ENCODE measurements around the gene RFFL.
"Not testable (repeated sequence)": the region's sequence is repeated elsewhere in the genome, so short reads cannot be mapped to it uniquely, and the experiment has no call there.

Gene RFFL, protein sequence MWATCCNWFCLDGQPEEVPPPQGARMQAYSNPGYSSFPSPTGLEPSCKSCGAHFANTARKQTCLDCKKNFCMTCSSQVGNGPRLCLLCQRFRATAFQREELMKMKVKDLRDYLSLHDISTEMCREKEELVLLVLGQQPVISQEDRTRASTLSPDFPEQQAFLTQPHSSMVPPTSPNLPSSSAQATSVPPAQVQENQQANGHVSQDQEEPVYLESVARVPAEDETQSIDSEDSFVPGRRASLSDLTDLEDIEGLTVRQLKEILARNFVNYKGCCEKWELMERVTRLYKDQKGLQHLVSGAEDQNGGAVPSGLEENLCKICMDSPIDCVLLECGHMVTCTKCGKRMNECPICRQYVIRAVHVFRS

DNA sequence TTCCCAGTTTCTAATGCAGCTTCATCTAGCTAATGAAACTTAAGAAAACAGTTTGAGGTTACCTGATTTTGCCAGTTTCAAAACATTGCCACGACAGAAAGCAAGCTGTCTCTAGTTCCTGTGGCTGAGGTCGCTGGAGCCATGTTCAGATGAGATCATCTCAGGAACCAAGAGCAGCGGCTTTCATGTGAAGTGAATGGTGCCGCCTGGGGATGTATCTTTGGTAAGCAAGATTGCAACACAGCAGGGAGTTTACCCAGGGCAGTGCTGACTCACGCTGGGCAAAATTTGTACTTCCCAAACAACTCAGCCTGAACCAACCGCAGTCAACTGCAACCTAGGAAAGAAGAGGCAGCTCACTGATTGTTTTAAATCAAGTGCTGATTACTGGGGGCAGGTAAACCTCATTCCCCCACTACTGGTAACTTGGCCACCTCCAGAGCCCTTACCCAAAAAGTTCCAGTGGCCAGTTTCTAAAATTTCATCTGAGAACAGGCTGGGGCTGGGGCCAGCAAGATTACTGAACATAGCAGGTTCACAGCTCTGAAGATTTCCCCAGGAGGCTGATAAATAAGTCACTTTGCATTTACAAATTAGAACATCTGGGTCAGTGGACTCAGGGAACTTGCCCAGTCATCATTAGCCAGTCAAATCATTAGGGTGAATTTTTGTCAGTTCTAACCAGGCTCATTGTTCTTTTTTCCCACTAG is at the start of gene RFFL:
Gene RFFL, minus strand, starts transcription at position 194 of the 710 bp plus-strand sequence. CDS start 37,154 bp downstream, outside the sequence.
- DNase-seq = peak; percentile 85

DNA sequence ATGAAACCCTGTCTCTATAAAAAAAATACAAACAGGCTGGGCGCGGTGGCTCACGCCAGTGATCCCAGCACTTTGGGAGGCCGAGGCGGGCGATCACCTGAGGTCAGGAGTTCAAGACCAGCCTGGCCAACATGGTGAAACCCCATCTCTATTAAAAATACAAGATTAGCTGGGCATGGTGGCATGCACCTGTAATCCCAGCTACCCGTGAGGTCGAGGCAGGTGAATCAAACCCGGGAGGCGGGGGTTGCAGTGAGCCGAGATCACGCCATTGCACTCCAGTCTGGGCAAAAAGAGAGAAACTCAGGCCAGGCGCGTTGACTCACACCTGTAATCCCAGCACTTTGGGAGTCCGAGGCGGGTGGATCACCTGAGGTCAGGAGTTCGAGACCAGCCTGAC is 47.3 kb upstream of the RFFL start:
- DNase-seq = not testable (repeated sequence)

DNA sequence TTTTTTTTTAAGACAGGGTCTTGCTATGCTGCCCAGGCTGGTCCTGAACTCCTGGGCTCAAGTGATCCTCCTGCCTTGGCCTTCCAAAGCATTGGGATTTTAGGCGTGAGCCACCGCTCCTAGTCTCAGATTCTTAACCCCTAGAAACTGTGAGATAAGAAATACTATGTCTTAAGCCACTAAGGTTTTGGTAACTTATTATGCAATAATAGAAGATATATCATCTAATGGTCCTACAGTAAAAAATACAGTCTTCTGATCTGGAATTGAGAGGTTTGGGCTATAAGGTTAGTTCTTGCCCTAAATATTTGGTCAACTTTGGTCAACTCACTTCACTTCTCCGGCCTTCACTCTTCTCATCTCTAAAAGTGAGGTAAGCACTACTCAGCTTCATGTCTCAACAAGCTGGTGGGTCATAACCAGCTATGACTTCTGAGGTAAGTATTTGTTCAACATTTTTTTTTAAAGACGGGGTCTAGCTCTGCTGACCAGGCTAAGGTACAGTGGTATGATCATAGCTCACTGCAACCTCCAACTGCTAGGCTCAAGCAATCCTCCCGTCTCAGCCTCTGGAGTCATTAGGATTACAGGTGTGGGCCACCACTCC is 41.4 kb upstream of the RFFL start:
- DNase-seq = no peak

DNA sequence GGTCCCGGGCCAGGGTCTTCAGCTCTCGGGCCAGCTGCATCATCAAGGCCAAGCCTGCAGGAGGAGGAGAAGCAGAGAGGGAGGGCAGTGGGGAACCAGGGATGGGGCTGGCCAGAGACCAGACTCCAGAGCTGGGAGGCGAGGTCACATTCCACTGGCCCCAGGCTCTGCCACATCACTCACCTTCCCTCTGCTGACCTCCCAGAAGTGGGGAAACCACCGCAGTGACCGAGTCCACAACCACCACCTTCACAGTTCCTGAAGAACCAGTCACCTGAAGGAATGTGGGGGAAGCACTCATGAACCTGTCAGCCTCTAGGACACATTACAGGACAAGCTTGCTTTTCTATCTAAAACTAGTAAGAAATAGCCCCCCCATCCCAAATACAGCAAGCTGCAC is 39.8 kb upstream of the RFFL start:
- no peak for DNase-seq

DNA sequence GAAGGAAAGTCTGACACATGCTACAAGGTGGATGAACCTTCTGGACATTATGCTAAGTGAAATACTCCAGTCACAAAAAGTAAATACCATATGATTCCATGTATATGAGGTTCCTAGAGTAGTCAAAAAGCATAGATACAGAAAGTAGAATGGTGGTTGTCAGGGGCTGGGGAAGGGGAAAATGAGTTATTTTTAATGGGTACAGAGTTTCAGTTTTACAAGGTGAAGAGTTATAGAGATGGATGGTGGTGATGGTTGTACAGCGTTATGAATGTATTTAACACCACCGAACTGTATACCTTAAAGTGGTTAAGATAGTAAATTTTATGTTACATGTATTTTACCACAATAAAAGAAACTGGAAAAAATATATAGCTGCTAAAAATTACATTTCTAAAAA is 38.2 kb upstream of the RFFL start:
- DNase-seq = no peak

DNA sequence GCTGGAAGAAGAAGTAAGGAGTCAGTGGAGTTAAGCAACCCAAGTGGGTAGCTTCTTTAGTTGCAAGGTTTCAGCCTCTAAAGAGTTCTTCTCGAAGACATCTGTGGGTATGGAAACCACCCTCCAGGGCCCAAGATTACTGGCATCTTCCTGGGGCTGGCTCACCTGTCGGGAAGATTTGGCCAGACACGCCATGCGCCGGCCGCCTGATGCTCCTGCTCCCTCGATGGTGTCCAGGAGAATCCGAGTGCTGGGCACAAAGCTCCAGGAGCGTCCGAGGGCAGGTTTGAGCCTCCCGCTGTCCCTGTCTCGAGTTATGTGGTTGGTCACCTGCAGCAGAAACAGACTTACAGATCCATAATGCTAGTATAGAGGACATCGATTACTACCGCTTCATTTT is 37.5 kb upstream of the RFFL start:
- DNase-seq = no peak

DNA sequence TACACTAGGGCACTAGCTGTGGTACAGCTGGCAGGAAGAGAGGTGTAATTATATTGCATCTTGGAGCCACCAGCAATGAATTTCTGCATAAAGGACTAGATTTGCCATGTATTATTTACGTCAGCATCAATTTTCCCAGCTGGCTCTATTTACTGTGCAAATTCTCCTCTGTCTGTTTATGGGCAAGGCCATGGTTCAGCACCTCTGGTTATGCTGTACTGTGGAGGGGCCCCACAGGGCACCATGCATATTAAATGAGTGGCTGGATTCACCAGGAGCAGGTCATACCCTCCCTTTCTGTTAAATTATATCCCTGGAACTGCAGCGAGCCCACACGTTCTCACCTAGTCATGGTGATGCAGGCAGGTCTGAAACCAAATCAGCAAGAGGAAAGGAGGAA is 36.4 kb upstream of the RFFL start:
- DNase-seq = no peak

DNA sequence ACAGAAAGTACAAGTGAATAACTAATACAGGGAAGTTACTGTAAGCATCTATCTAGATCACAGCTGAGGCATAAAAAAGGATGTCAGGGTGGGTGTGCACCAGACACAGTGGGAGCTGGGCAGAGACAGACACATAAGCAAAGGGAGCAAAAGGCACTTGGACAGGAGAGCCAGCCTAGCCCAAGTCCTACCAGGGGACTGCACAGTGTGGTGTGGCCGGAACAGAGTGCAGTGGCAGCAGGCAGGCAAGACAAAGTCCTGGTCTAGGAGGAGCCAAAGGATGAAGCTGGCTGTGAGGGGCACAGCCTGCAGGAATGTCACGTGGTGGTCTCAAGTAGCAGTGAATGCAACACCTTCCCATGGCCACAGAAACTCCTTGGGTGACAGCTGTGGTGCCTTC is 34.3 kb upstream of the RFFL start:
- DNase-seq = no peak

DNA sequence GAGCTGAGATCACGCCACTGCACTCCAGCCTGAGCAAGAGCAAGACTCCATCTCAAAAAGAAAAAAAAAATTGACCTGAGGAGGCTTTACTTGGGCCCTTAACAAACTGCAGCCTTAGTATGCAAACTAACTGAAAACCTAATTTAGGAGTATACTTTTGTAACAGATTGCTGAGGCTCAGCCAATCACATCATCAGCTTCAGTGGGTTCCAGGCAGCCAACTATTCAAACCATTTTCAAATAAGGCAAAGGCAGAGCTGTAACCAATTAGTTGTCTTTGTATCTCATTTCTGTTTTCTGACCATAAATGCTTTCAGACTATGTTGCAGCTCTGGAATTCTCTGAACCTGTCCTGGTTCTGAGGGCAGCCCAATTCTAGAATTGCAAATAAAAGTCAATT is 32.2 kb upstream of the RFFL start:
- DNase-seq = no peak

DNA sequence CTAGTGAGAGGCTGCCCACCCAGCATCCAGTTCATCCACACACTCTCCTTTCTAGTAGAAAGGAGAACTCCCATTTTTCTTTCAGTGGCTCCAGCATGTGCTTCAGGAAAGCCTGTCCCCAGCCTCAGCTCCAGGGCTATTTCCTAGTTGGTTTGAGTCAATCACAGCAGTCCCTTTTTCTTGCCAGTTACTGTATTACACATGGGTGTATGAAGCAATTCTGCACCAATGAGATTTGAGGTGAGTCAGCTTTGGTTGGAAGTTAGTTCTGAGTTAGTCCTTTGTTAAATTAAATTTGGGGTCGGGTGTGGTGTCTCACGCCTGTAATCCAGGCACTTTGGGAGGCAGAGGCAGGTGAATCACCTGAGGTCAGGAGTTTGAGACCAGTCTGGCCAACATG is 31.4 kb upstream of the RFFL start:
- no peak for DNase-seq

DNA sequence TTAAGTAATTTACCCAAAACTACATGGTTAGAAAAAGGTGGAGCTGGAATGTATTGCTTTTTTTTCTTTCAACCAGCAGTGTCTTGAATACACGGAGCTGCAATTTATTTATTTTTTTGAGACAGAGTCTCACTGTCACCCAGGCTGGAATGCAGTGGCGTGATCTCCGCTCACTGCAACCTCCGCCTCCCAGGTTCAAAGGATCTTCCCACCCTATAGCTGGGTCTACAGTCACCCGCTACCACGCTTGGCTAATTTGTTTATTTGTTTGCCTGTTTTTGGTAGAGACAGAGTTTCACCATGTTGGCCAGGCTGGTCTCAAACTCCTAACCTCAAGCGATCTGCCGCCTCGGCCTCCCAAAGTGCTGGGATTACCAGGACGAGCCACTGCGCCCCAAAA is 27.2 kb upstream of the RFFL start:
- DNase-seq = not testable (repeated sequence)

DNA sequence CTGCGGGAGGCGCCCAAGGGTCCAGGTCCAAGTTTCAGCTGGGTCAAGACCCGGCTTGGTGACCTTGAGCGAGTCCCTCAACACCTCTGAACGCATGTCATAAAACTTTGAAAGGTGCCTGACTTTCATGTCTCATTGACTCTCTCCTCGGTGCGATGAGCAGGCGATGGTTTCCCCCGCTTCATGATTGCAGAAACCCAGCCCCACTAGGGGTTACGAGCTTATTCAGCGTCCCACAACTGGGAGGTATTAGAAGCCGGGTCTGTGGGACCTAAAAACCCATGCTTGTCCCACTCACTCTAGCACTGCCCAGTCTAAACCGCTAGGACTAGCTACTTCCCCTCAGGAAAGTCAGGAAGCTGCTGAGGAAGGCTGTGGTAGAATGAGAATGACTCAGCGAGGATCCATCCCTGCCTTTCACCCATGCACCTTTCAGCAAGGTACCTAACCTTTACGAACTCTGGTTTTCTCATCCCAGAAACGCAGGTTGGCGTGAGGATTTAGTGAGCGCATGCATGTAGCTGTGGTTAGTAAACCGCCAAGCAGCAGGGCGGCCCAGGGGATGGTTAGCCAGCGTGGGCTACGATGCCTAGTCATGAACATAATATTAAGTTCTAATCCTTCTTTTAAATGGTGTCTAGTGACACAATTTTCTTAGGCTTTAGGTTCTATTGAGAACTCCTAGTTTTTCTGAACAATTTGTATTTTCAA is 26.2 kb upstream of the RFFL start:
- DNase-seq = peak; percentile 15

DNA sequence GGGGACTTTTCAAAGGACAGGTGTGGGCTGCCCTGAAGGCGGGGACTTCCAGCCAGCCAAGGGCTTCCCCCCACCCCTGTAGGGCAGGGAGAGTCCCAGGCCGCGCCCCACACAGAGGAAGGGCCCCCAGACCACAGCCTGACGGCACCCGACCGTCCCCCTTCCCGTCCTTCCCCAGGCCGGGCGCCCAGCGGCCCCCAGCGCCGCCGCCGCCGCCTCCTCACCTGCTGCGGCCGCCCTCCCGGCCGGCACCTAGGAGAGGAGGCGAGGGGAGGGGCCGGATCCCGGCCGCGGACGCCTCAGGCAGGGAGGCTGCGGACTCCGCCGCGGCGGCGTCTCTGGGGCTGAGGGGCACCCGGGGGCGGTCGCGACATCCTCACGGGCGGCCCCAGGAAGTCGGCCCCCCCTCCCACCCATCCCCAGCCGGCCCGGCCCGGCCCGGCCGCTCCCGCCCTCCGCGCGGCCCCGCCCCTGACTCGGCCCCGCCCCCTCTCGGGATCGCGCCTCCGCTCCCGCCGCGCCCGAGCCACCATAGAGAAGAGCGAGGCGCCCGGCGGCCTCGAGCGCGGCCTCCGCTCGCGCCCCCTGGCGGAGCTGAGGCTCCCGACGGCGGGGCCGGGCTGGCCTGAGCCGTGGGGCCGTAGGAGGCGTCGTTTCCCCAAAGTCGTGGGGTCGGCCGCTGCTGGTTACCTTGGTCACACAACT is 25.5 kb upstream of the RFFL start:
- DNase-seq = peak; percentile 9

DNA sequence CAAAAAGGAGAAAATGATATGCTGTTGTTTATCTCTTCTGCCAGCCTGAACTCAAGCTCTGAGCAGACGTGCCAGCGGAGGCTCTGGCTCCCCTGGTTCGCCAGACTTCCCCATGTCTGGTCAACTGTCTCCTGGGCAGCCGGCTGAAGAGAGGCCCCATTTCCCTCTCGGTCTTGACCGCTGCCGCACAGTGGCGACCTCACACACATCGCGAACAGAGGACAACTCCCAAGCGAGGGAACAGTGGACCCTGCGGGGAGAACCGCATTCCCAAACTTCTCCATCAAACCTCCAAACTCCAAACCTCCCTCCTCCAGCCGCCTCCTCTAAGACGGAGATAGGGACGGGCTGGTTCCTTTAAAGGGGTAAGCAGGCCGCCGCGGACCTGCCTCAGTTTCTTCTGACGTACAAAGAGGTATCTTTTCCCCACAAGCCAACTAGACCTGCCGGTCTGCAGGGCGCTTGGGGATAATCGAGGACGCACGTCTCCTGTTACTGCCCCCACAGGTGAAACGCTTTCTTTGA is 24.9 kb upstream of the RFFL start:
- no peak for DNase-seq

DNA sequence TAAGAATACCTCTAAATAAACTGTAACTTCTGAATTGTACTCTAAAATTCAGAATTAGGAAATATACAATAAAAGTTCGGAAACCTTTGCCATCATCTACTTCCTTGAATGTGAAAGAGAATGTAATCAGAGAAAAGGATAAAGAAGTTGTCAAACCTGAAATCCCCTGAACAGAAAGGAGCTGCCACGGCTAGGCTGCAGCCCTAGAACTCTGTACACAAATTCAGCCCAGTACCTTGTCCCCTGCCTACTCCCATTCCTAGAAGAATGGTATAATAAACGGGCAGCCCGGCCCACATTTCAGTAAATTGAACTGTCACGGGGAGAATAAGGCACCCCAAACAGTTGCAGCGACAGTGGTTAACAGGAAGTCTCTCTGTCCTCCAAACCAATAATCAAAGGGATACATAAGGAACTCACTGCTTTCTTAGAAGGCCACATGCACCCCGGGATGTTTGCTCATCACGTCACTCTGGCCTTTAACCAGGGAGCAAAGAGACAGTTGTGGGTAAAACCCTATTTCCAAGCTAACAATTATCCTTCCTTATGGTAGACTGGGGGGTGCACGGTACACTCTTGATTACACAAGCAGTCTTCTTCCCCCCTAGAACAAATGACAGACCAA is 24.3 kb upstream of the RFFL start:
- no peak for DNase-seq

DNA sequence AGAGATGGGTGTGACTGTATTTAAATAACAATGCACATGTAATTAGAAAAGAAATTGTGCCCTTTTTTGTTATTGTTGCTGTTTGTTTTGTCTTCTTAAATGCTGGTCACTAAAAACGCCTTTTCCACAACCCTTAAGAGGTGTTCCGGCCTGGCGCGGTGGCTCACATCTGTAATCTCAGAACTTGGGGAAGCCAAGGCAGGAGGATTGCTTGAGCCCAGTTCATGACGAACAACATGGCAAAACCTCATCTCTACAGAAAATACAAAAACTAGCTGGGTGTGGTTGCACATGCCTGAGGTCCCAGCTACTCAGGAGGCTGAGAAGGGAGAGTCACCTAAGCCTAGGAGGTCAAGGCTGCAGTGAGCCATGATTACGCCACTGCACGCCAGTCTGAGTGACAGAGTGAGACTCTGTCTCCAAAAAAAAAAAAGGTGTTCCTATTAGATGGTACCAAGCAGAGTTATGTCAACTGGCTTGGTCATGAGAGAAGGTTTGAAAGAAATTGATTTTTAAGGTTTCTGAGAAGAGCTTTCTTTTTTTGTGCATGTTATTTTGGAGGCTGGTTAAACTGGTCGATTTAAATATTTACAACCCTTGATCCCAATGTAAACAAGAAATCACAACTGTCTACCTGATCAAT is 23.5 kb upstream of the RFFL start:
- DNase-seq = no peak

DNA sequence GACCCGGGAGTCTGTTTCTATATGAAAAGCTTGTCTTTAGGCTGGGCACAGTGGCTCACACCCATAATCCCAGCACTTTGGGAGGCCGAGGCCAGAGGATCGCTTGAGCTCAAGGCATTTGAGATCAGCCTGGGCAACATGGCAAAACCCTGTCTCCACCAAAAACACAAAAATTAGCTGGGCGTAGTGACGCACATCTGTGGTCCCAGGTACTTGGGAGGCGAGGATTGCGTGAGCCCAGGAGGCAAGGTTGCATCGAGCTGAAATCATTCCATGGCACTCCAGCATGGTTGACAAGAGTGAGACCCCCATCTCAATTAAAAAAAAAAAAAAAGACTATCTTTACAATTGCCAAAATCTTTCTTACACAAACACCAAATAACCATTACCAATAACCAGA is 22.7 kb upstream of the RFFL start:
- no peak for DNase-seq

DNA sequence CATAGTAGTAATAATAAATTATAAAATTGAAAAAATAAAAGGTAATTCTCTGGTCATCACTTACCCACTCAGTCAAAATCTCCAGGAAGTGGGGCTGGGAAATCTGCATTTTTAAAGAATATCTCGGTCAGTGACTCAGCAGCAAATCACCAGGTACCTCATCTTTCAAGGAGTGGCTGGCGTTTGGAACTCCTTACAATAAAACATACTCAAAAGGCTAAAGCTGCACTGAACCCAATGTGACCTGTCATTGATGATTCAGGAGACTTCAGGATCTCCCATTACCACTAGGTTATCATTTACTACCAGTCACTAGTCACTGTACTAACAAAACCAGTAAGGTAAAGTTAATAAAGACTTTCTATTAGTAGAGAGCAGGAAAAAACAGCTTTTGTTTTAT is 21.5 kb upstream of the RFFL start:
- DNase-seq = no peak

DNA sequence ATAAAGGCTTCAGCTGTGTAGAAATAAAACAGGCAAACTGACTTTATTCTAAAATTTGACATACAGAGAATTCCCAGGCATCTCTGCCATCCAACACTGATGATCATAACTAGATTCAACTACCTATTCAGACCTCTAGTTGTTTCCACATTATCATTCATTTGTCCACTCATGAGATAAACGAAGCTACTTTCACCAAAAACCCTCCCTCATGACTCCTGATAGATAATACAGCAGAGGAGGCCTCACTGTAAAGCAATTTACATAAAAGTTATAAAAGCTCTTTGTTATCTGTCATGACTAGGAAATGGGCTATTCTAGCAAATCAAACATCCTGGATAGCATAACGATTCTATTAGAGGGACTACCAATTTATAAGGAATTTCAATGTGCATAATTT is 19.6 kb upstream of the RFFL start:
- no peak for DNase-seq

DNA sequence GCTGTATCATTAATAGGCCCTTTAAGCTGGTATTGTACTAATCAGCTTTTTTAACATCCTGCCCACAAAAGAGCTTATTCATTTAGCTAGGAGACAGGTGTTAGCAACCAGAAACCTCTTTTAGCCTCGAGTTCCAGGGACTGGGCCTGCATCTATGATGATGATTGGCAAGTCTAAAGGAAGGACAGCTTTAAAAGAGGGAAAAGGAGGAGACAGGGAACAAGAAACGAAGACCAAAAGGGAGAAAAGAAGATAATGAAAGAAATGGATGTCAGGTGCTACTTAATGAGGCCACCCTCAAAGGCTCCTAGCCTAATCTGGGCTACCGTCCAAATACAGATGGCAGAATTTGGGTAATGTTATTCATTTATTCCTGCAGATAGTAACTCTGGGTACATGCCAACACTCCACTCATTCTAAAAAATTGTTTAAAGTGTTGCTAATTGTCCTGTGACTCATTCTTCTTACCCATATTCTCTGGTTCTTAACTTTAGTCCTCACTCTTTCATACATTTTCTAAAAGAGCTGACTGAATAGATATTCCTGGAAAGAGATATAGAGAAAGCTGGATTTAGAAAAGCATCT is 18.7 kb upstream of the RFFL start:
- no peak for DNase-seq

DNA sequence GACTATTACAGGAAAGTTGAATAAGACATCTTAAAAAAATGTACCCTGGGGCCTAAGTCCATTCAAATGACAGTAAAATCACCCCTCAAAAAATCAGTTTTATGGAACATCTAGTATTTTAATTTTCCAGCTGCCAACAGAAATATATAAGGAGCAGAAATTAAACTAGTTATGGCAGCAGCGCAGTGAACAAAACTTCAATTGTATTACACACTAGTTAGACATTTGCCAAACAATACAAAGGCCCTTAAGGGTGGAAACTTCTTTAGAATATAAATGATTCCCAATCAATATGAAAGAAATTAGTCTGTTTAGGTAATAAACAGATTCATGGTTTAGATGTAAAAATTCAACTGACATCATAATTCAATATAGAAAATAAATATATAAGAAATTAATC is 18.1 kb upstream of the RFFL start:
- no peak for DNase-seq

Measured in GF-D8 (cell line).